NCI-H146 treated with DMSO at 0.1 percent for 48 hours (cell line): ENCODE results near the gene RHOU.
"Not testable (repeated sequence)": the region's sequence is repeated elsewhere in the genome, so short reads cannot be mapped to it uniquely, and the experiment has no call there.

Experiments
- DNase-seq: peaks from one replicate; lab custom pipeline; 2025; ENCODE audit not compliant: unreplicated experiment; lab: John Stamatoyannopoulos, UW

RHOU gene

GRCh38 chr1:228734881-228735801, at the start of gene RHOU:
RHOU (plus strand) TSS chr1:228735479; CDS start chr1:228735743, 264 bp downstream.
- peak; percentile 18 for DNase-seq

DNA sequence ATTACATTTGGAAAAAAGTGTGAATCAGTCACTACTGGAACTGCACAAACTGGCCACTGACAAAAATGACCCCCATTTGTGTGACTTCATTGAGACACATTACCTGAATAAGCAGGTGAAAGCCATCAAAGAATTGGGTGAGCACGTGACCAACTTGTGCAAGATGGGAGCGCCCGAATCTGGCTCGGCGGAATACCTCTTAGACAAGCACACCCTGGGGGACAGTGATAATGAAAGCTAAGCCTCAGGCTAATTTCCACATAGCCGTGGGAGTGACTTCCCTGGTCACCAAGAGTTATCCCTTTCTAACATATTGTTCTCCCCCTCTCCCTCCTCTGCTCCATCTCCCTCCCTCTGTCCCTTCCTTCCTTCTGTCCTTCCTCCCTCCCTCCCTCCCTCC, 47.7 kb upstream of the RHOU start:
- no peak for DNase-seq

- DNase-seq, result no peak
Measured at GRCh38 chr1:228689255-228689654, 46.0 kb upstream of the RHOU start.

GRCh38 chr1:228691211-228691610, 44.1 kb upstream of the RHOU start:
- DNase-seq, result no peak

GRCh38 chr1:228691926-228692325, 43.4 kb upstream of the RHOU start:
- peak; percentile 8 for DNase-seq

GRCh38 chr1:228694447-228694846, 40.8 kb upstream of the RHOU start:
- DNase-seq, result not testable (repeated sequence)

DNA sequence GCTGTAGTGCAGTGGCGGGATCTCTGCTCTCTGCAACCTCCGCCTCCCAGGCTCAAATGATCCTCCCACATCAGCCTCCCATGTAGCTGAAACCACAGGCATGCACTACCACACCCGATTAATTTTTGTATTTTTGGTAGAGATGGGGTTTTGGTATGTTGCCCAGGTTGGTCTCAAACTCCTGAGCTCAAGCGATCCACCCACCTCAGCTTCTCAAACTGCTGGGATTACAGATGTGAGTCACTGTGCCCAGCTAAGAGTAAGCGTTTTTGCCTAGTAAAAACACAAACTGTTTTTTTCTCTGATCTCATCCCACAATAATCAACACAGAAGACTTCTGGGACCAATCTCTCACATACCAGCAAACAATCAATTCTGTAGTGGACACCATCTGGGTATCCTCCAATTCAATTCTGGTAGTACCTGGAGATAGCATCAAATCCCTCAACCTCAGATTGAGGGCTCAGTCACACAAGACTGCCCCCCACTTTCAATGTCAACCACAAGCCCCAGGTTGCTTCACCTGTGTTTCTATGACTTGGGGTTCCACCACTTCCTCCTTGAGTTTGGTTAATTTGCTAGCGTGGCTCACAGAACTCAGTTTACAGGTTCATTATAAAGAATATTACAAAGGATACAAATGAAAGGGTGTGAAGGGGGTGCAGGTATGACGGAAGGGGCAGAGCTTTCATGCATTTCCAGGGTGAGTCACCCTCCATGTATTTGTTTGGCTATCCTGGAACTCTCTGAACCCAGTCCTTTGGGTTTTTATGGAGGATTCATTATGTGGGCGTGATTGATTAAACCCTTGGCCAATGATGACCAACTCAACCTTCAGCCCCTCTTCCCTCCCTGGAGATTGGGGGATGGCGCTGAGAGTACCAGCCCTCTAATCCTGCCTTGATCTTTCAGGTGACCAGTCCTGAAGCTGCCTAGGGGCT, 40.0 kb upstream of the RHOU start:
- DNase-seq, result no peak

DNA sequence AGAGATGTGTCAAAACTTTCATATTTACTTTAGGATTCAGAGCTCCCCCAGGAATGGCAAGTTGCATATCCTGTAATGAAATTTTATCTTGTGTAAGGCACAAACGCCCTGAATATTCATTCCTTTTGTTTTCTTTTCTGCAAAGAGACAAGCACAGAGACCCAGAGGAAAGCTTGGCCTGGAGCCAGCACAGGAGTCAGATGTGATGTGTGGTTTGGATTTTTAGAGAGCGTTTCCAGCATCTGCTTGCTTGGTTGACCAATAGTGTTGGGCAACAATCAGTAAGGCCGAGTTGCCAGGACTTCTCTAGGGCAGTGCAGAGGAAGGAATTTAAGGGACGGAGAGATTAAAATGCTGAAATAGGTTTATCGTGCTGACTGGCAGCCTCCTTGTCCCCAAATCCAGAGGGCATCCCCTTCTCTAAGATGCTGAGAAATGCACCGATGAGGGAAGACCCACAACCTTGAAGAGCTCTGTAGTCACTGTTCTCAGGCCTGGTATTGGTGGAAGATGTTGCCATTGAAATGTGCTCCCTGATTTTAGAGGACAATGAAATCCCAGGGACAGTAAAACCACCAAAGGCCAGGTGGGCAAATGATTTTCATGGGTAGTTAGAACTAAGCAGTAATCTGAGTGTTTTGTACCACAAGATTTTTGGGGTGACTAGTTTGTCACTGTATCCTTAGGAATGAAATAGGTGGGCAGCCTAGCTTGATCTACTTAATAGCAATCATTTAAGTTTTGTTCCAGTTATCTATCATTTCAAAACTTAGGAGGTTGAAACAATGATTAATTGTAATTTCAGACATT, 37.9 kb upstream of the RHOU start:
- no peak for DNase-seq

GRCh38 chr1:228698017-228698329, 37.3 kb upstream of the RHOU start:
- DNase-seq, result no peak

DNA sequence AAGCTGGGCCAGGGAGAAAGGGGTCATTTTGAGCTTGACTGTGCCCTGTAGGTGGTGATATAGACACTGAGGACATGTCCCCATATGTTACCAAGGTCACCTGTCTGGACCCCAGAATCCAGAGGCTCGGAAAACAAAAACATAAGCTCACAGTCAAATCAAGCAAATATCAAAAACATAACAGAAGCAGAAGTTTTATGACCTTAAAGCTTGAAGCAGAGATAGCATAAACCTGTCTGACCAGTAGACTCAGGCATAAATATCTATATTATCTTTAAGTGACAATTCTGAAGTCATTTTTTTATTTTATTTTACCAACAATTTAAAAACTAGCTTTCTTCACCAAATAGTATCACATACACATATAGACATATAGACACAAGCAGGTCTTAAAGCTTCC, 32.8 kb upstream of the RHOU start:
- no peak for DNase-seq

GRCh38 chr1:228706305-228706704, 29.0 kb upstream of the RHOU start:
- no peak for DNase-seq

- no peak for DNase-seq
Measured at GRCh38 chr1:228717081-228717480, 18.2 kb upstream of the RHOU start.

- DNase-seq, result no peak
Measured at GRCh38 chr1:228721407-228721806, 13.9 kb upstream of the RHOU start.

DNA sequence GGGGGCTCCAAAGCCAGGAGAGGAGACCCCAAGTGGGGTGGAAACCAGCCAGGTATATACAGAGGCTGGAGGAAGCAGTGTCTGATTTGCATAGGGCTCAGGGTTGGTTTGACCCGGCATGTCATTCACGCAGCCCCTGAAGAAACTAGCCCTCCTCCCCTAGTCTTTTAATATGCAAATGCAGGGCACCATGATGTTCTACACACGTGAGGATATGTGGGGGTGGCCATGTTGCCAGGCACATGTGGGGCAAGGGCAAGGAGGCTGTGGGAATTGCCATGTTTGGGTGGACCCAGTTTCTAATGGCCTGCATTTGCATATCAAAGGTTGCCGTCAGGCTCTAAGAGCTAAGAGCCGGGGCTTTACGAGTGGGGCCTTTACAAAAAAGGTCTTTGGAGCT, 12.0 kb upstream of the RHOU start:
- DNase-seq, result no peak

DNA sequence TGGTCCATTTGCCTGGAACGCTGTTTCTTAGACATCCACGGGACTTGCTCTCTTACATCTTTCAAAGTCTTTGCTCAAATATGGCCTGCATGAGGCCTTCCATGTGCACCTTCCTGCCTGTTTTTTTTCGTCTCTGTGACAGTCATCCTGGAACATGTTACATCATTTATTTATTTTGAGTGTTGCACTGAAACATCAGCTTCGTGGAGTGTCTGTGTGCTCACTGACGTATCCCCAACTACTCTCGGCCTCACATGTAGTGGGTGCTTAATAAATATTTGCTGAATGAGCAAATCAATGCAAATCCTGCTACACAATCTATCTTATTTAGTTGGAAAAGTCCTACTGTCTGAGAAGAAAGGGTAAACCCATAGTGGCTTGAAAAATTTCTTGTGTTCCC, 11.4 kb upstream of the RHOU start:
- DNase-seq, result no peak

DNA sequence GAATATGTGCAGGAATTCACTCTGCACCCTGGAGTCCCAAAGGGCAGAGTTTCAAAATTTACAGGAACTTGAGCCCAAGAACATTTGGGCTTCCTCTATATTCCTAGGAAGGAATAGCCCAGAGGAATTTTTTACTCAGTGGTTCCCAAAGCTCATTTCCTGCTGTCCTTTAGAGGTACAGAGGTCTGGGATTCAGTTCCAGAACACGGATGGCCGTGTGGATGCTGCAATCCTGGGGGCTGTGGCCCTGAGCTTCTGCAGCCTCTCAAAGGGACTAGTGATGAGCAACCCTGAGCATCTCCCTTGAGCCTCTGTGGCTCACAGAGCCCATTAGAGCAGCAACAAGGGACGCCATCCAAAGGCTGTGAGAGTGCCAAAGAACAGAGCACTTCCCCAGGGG, 10.1 kb upstream of the RHOU start:
- DNase-seq, result no peak

GRCh38 chr1:228727681-228728171, 7.6 kb upstream of the RHOU start:
- no peak for DNase-seq

DNA sequence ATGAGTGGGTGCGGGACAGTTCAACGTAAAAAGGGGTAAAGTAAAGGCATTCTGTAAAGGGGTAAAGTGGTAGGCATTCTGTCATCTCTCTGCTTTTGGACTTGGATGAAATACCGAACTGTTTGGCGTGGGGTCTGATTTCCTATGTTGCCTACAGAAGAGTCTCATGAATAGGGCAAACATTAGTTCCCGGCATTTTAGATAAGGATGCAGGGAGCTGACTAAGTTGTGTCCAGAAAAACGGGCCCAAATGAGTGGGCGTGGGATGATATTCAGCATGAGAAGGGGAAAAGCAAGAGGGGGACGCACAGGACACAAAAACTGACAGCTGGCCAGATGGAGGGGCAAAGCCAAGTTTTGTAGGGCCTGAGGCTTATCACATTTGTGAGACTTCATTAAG, 2.9 kb upstream of the RHOU start:
- no peak for DNase-seq

DNA sequence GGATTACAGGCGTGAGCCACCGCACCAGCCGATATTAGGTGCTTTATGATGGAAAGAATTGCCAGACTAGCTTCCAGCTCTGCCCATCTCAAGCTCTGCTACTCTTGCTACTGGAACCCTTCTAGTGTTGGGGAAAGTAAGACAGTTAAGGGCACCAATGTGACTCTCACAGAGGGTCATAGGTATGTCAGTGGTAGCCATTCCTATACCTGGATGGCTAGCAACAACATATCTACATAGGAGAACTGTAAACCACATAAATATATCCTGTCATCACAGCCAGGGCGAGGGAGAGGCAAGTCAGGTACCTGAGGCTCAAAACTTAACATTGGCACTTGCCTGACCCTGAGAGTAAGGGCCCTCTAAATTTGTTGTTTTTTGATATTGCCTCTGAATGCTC, 1.7 kb upstream of the RHOU start:
- DNase-seq, result no peak

- DNase-seq, result no peak
Measured at GRCh38 chr1:228735871-228736586, 750 bp downstream of the RHOU start.
